Measurements from ENCODE around the gene KDM5D.

KDM5D gene

DNA sequence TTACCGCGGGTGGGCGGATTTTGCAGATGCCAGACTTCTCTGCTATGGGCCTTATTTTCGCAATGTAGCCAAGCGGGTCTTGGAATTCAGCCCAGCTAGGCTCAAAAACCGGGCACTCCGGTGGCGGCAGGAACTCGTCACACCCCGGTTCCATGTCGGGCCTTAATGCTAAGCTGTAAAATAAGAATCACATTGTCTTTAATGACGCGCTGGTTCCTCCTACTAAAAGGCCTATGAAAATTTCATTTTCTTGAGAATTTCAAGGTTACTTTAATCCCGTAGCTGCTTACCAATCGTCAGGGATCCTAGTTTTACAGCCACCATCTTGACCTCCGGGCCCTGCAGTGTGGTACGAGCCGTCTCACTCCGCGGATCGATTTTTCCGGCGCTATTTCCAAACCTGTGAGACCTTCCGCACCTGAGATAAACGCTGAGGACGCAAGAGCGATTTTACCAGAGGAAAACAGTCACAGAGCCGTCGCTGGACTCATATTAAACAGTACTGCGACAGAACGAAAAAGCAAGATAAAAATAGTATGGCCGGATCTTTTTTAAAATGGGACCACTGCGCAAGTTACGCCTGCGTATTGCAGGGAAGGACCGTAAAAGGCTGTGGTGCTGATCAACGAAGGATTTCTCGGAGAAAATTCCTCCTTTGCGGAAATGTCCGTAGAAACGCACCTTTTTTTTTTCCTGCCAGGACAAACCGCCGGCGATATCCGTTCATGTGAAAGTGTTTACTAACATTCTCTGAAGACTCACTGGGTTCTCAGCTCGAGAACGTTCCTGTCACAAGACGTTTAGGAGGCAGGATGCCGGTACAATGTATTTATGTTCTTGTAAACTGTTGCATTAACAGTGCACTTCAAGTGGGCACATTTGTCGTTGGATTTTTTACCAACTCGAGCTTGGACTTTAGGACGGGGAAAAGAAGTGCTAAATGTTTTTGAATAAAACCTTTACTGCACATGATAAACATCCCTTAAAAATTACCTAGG, at the start of gene KDM5D:
Gene KDM5D (minus strand): TSS at position 346 of the 998 bp plus-strand sequence. CDS start 192 bp downstream, at position 154.
- peak; percentile 80 for DNase-seq

DNA sequence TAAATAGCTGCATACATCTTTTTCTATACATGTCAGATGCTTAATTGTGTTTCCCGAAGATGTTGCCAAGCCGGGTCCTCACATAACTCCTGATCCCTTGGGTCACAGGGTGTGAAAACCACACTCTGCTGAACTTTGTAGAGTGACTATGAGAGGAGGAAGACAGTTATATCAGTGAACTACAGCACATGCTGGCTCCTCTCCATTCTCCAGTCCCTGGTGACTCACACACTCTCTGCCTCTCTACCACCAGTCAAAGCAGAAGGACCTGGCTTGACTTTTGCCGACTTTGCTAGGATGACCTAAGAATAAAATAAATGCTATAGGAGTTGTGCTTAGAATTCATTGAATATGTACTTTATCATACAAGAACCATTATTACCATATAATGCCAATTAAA, 23.8 kb upstream of the KDM5D start:
- DNase-seq, result no peak

DNA sequence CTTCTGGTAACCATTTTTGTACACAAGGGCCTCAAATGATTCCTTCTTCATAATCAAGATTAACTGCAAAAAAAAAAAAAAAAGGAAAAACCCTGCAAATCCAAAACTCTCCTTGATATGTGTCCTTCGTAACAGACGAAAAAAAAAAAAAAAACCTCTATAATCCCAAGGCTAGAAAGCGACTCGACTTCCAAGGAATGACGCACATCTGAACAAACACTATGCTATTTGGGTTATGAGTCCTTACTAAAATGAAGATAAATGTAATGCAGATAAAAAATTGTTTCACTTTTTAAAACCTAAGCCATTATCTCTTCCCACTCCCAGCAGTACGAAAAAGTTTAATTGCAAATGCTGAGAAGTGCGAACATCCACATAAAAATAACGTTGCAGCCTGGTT, 1.2 kb downstream of the KDM5D start:
- DNase-seq, result no peak

DNA sequence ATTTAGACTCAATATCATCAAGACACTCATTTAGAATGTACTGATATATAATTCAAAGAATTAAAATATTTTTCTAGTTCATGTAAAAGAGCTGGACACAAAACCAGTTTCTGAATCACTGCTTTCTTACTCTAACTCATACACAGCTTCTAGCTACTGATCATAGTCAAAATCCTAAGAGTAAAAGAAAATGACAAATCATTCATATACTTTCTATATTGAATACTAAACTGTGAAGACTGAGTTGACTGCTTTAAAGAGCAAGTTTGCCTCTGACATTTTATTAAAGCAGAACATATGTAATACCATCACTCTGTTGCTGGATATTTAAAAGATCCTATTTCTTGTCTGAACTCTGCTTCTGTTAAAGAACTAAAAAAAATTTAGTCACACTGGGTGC, 2.4 kb downstream of the KDM5D start:
- DNase-seq, result no peak

DNA sequence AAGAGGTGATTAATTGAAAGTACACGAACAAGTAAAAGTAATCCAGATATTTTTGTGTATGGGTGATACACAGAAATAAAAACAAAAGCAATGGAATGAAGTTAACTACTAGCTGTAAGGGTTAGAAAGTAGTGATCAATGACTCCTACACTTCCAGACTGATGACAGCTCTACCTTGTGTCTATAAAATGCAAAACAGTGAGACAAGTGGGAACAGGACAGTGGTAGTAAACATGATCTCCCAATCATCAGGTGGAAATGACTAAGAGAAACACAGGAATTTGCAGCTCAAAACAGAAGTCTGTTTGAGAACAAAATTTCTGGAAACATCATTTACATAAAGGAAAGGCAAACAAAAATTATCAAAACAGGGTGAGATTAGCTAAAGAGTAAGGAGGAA, 10.1 kb downstream of the KDM5D start:
- no peak for DNase-seq

DNA sequence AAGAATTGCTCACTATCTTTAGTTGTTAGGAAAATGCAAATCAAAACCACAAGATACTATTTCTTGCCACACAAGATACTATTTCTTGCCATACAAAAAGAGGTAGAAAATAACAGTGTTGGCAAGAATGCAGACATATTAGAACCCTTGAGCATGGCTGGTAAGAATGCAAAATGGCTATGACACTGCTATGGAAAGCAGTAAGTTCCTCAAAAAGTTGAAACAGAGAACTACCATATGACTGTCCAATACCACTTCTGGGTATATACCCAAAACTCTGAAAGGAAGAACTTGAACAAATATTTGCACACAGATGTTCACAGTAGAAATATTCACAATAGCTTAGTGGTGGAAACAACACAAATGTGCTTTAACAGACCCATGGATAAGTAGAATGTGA, 26.6 kb downstream of the KDM5D start:
- DNase-seq, result no peak

DNA sequence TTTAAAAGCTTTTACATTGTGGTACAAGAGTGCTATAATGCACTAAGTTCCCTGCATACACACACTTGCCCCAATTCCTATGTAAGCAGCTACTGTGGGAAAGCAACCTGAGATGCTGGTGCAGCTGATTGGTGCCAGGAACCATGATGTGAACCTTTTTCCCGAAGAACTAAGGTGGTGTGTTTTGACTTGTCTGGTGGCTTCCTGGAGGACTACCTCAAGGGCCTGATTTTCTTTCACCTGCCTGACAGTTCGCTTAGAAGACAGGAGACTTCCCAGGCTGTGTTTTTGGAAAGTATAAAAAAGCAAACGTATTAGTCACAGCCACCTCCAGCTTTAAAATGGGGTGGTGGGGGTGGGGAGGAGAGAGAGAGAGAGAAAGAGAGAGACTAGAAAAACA, 27.4 kb downstream of the KDM5D start:
- DNase-seq, result no peak

DNA sequence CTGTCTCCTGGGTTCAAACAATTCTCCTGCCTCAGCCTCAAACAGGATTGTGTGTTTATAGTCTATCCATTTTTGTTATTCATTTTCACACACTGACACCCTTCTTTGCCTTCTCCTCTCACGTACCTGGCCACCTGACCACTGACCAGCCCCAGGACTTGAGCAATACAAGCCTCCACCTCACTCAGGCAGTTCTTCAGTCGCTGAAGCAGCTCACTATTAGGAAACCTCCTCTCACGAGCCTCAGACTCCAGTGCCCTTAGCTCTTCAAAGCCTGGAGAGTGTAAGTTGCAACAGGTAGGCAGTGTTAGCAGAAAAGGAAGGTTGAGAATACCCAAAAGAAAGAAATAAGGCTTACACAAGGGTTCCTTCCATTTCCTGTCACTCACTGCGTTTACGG, 29.3 kb downstream of the KDM5D start:
- no peak for DNase-seq

DNA sequence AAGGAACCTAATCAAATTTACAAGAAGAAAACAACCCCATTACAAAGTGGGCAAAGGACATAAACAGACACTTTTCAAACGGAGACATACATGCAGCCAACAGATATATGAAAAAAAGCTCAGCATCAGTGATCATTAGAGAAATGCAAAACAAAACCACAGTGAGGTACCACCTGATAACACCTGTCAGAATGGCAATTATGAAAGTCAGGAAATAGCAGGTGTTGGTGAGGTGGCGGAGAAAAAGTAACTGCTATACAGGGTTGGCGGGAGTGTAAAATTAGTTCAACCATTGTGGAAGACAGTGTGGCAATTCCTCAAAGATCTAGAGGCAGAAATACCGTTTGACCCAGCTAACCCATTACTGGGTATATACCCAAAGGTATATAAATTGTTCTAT, 31.1 kb downstream of the KDM5D start:
- no peak for DNase-seq

DNA sequence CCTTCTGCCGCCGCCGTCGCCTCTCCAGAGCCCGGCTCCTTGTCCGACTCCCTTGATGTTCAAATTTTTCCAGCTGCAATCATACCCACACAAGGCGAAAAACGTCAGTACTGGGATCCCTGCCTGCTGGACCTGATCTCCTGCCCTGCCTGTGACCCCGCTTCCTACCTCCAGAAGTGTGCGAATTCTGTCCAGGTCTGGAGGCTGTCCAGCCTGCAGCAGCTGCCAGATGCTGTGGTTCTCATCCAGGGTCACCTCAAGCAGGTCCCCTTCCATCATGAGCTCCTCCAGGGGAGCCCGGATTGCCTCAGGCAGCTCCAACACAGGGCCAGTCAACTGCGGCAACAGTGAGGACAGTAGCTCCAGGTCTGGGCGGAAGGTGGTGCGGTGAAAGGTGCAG, 38.3 kb downstream of the KDM5D start:
- DNase-seq, result no peak

DNA sequence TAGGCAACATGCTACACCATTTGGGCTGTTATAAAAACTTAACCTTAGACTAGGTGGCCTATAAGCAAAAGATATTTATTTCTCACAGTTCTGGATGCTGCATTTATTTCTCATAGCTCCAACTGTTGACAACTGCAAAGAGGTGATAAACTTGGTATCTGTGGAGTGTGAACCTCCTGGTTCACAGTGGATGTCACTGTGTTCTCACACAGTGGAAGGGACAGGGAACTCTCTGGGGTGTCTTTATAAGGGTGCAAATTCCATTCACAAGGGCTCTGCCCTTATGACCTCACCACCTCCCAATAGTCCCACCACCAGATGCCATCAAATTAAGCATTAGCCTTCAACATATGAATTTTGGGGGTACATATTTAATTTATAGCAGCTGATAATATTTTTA, 46.0 kb downstream of the KDM5D start:
- no peak for DNase-seq

DNA sequence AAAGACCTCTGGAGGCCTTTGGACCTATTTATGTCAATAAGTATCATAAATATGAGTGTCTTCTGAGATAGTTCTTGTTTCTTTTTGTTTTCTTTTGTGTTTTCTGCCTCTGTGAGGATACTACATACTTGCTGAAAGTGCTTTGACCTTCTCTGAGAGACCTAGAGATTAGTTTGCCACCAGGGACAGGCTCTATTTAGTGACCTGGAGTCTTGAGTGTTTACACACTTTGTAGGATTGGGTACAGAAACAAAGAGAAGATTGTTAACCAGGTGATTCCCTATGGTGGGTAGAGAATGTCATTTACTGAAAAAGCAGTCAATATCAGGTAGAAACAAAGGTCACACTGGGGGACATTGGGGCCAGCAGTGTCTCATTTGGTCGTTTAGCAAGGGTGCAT, 63.7 kb downstream of the KDM5D start:
- no peak for DNase-seq
